SK-N-SH (cell line): ENCODE results near the gene TBC1D1. TPM values are rescaled to one million over a fixed set of nuclear protein-coding genes. Genes with fewer than 3 reads are reported as not detected.
A peak's percentile ranks its signal among the peaks of the same experiment; 100 is the strongest.

ENCODE experiments used
- CTCF ChIA-PET: fragments of 300-600, 350-600 bp; formaldehyde crosslinking; extraction: SDS; loops from one replicate; lab custom pipeline; 2021; lab: Yijun Ruan, JAX
- POLR2A ChIA-PET: fragments of 350-600 bp; sonication (Branson Sonifier 250); formaldehyde crosslinking; extraction: SDS; loops from one replicate; lab custom pipeline; 2020; ENCODE audit warnings: antibody characterized with exemption, inconsistent platforms; lab: Yijun Ruan, JAX
- DNase-seq: peaks from one replicate; pipeline ENCODE4 v3.0.0; 2012
- H2AFZ ChIP-seq: fragments of 200-600 bp; sonication (generic); 2 replicates; pipeline ENCODE4 v1.8.1; 2016; ENCODE audit warnings: antibody characterized with exemption, mild to moderate bottlenecking, low read depth
- H3F3A ChIP-seq: fragments of 200-600 bp; sonication (generic); replicated peaks from 2 replicates; pipeline ENCODE3; 2016; ENCODE audit warnings: antibody characterized with exemption, mild to moderate bottlenecking; ENCODE audit not compliant: insufficient read depth
- H3K27ac ChIP-seq, 2 experiments: fragments of 200-500 bp in 1 of 2; fragments of 200-600 bp in 1 of 2; sonication (Bioruptor generic) in 1 of 2; sonication (generic), shearing (Covaris generic) in 1 of 2; 2 replicates each; pipeline versions ENCODE4 v1.5.1 to v1.6.1; 2014 to 2016; ENCODE audit warnings: low read depth in 2 of 2, inconsistent platforms in 1 of 2, low read length in 1 of 2, mild to moderate bottlenecking in 1 of 2, mixed read lengths in 1 of 2
- H3K27me3 ChIP-seq: fragments of 200-600 bp; sonication (generic), shearing (Covaris generic); 2 replicates; pipeline ENCODE4 v1.6.1; 2016; ENCODE audit warnings: mixed run types; ENCODE audit not compliant: insufficient read depth
- H3K36me3 ChIP-seq, 2 experiments: fragments of 200-500 bp in 1 of 2; fragments of 200-600 bp in 1 of 2; sonication (Bioruptor generic) in 1 of 2; sonication (generic) in 1 of 2; replicated peaks in 1 of 2; 2 replicates each; pipeline versions ENCODE3 to v1.5.1; 2014 to 2016; ENCODE audit warnings: low read length in 1 of 2, mild to moderate bottlenecking in 1 of 2; ENCODE audit not compliant: insufficient read depth in 2 of 2, control insufficient read depth in 1 of 2
- H3K4me1 ChIP-seq, 2 experiments: fragments of 200-500 bp in 1 of 2; fragments of 200-600 bp in 1 of 2; sonication (Bioruptor generic) in 1 of 2; sonication (generic), shearing (Covaris generic) in 1 of 2; 2 replicates each; pipeline versions ENCODE4 v1.5.1 to v1.6.1; 2014 to 2016; ENCODE audit warnings: low read depth in 1 of 2, low read length in 1 of 2, mixed run types in 1 of 2; ENCODE audit not compliant: insufficient read depth in 2 of 2, control insufficient read depth in 1 of 2
- H3K4me2 ChIP-seq: fragments of 200-600 bp; sonication (generic), shearing (Covaris generic); 2 replicates; pipeline ENCODE4 v1.6.1; 2017; ENCODE audit warnings: mixed run types
- H3K4me3 ChIP-seq, 2 experiments: fragments of 200-500 bp in 1 of 2; fragments of 200-600 bp in 1 of 2; sonication (Bioruptor generic) in 1 of 2; sonication (generic), shearing (Covaris generic) in 1 of 2; 2 replicates each; pipeline versions ENCODE4 v1.5.1 to v1.8.1; 2014 to 2016; ENCODE audit warnings: low read depth in 2 of 2, inconsistent platforms in 1 of 2, low read length in 1 of 2, mild to moderate bottlenecking in 1 of 2, mixed read lengths in 1 of 2, moderate library complexity in 1 of 2
- H3K79me2 ChIP-seq: fragments of 200-600 bp; sonication (generic); 2 replicates; pipeline ENCODE4 v1.8.1; 2017; ENCODE audit warnings: mild to moderate bottlenecking; ENCODE audit not compliant: insufficient read depth
- H3K9ac ChIP-seq: fragments of 200-600 bp; sonication (generic); 2 replicates; pipeline ENCODE4 v1.6.1; 2017; ENCODE audit warnings: mixed run types
- H3K9me2 ChIP-seq: fragments of 200-600 bp; sonication (generic); 2 replicates; pipeline ENCODE4 v1.6.1; 2017; ENCODE audit warnings: mixed run types
- H3K9me3 ChIP-seq: fragments of 200-600 bp; sonication (generic); 2 replicates; pipeline ENCODE4 v1.6.1; 2017; ENCODE audit warnings: mixed run types, mild to moderate bottlenecking, moderate library complexity
- H4K20me1 ChIP-seq: fragments of 200-600 bp; sonication (generic); 2 replicates; pipeline ENCODE4 v1.6.1; 2017; ENCODE audit warnings: mild to moderate bottlenecking, mixed run types; ENCODE audit not compliant: insufficient read depth
- EP300 ChIP-seq, 2 experiments: IDR thresholded peaks; 2 replicates each; pipeline versions ENCODE4 v1.4.0 to v1.6.1; 2012; ENCODE audit warnings: borderline replicate concordance in 1 of 2, low read depth in 1 of 2, low read length in 1 of 2
- FOSL2 ChIP-seq: IDR thresholded peaks from 2 replicates; pipeline ENCODE4 v1.4.0; 2012; ENCODE audit warnings: low read depth, mild to moderate bottlenecking, moderate library complexity, borderline replicate concordance
- FOXJ3 ChIP-seq: sonication (generic); formaldehyde crosslinking; IDR thresholded peaks from 2 replicates; pipeline ENCODE4 v1.5.1; 2020; ENCODE audit warnings: mild to moderate bottlenecking, missing genetic modification reagents
- FOXM1 ChIP-seq: IDR thresholded peaks from 2 replicates; pipeline ENCODE4 v1.4.0; 2012; ENCODE audit warnings: low read depth, mild to moderate bottlenecking
- JUND ChIP-seq: IDR thresholded peaks from 2 replicates; pipeline ENCODE4 v1.4.0; 2012
- MEF2A ChIP-seq: IDR thresholded peaks from 2 replicates; pipeline ENCODE4 v1.4.0; 2012; ENCODE audit warnings: low read depth, borderline replicate concordance
- NRF1 ChIP-seq: IDR thresholded peaks from 2 replicates; pipeline ENCODE4 v1.6.1; 2012; ENCODE audit warnings: low read depth, mild to moderate bottlenecking, low read length
- PBX3 ChIP-seq: IDR thresholded peaks from 2 replicates; pipeline ENCODE4; 2012
- POLR2AphosphoS5 ChIP-seq: IDR thresholded peaks from 2 replicates; pipeline ENCODE4 v1.6.1; 2012; ENCODE audit warnings: low read depth, low read length
- RFX5 ChIP-seq: IDR thresholded peaks from 2 replicates; pipeline ENCODE4 v1.6.1; 2012; ENCODE audit warnings: mild to moderate bottlenecking, improper control_type of control experiment, low read length
- SIN3A ChIP-seq: IDR thresholded peaks from 2 replicates; pipeline ENCODE4 v1.6.1; 2012; ENCODE audit warnings: low read depth, mild to moderate bottlenecking, low read length, moderate library complexity, borderline replicate concordance
- WGBS: methylation state at CpG from one replicate; pipeline ENCODE4 v1.1.6; 2017; ENCODE audit warnings: low lambda C conversion rate; 5-methylcytosine and 5-hydroxymethylcytosine counted together
- polyA plus RNA-seq, 3 experiments: library from polyadenylated mRNA; depleted of rRNA; stranded (reverse); fragments of >200 nt; gene quantifications; 2 replicates each; pipeline ENCODE4 v1.2.3, GENCODE V29; 2012
- TF ChIP-seq, protein P1 (sequence below): fragments of 200-600 bp; sonication (generic); IDR thresholded peaks from 2 replicates; pipeline ENCODE4 v1.6.1; 2017; ENCODE audit warnings: antibody characterized with exemption, mild to moderate bottlenecking, moderate library complexity

TBC1D1 gene
- polyA plus RNA-seq, 1 of the 3 experiments (the other 2 are of a cell fraction): 29.8 TPM

GRCh38 chr4:38146383-38146782, 255.5 kb downstream of the TBC1D1 start:
- H3K4me3 ChIP-seq: no peak overlapping the region
- no peak overlapping the region for H2AFZ ChIP-seq
- peaks cover 0 to 3% of the 10 kb centered on the region in 2 experiments for H3K36me3 ChIP-seq
- no peaks in the 10 kb centered on the region for H3K79me2 ChIP-seq
- no peaks in the 10 kb centered on the region for H3K27me3 ChIP-seq
- no peaks in the 10 kb centered on the region for H3K9me3 ChIP-seq
- peaks cover 11 to 14% of the 10 kb centered on the region in 2 experiments; a peak in 3 of 4 replicates for H3K4me1 ChIP-seq
- 88% methylated on average over 2 of the region's 2 CpGs for WGBS
- DNase-seq: no peak
- H3K9me2 ChIP-seq: no peaks in the 10 kb centered on the region
- no peak overlapping the region for H3K9ac ChIP-seq
- no peaks in the 10 kb centered on the region for H4K20me1 ChIP-seq
- H3F3A ChIP-seq: peaks cover 32% of the 10 kb centered on the region
- H3K4me2 ChIP-seq: no peak overlapping the region
- CTCF ChIA-PET: no interaction called here
- no peak overlapping the region for H3K27ac ChIP-seq
- TF ChIP-seq EP300 (IDR thresholded peaks at IDR 0.05; ENCODE audit: borderline replicate concordance in 1 of 2, low read depth in 1 of 2, low read length in 1 of 2): no peak
- TF ChIP-seq, protein P1, sequence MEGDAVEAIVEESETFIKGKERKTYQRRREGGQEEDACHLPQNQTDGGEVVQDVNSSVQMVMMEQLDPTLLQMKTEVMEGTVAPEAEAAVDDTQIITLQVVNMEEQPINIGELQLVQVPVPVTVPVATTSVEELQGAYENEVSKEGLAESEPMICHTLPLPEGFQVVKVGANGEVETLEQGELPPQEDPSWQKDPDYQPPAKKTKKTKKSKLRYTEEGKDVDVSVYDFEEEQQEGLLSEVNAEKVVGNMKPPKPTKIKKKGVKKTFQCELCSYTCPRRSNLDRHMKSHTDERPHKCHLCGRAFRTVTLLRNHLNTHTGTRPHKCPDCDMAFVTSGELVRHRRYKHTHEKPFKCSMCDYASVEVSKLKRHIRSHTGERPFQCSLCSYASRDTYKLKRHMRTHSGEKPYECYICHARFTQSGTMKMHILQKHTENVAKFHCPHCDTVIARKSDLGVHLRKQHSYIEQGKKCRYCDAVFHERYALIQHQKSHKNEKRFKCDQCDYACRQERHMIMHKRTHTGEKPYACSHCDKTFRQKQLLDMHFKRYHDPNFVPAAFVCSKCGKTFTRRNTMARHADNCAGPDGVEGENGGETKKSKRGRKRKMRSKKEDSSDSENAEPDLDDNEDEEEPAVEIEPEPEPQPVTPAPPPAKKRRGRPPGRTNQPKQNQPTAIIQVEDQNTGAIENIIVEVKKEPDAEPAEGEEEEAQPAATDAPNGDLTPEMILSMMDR: no peak
- TF ChIP-seq MEF2A: no peak
- TF ChIP-seq RFX5: no peak
- TF ChIP-seq FOXJ3 (CRISPR knock-in tag): no peak
- no peak for TF ChIP-seq POLR2AphosphoS5
- TF ChIP-seq PBX3: no peak
- no peak for TF ChIP-seq FOSL2
- no peak for TF ChIP-seq SIN3A
- TF ChIP-seq NRF1: no peak
- TF ChIP-seq JUND: no peak
- POLR2A ChIA-PET: no interaction called here

DNA sequence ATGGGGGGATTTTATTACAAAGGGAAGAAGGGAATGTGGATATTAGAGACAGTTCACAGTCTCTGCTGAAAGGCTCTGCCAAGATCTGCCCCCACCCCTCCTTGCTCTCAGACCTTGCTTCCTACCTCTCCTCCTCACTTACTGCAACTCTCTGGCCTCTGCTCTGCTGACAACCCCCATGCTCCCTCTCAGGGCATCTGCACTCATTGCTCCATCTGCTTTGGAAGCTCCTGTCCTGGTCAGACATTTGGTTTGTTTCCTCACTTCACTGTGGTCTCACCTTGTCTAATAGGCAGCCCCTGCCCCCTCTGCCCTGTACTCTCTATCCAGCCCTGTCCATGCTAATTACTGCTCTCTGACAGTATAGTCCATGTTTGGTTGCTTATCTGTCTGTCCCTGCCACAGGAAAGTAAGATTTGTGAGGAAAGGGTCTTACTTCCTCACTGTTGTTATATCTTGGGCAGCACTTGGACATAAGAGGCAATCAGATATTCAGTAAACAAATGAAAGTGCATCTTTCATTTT, 258.6 kb downstream of the TBC1D1 start:
- no peaks in the 10 kb centered on the region for H3K79me2 ChIP-seq
- POLR2A ChIA-PET: no interaction called here
- H3K36me3 ChIP-seq: no peaks in the 10 kb centered on the region
- peak overlapping the region; percentile 29 to 91; a peak in 3 of 4 replicates for H3K27ac ChIP-seq
- H3F3A ChIP-seq: peaks cover 31% of the 10 kb centered on the region
- no peaks in the 10 kb centered on the region for H3K27me3 ChIP-seq
- no peak overlapping the region for H3K4me3 ChIP-seq
- TF ChIP-seq FOXM1 (no peak), PBX3 (peak; percentile 56)
- TF ChIP-seq, all 33 proteins: peak for 1
- Histone ChIP-seq H3K4me1 (peaks cover 11 to 14% of the 10 kb centered on the region in 2 experiments; a peak in 3 of 4 replicates), H3K4me2 (peak overlapping the region; percentile 46; the same call in 1 of the 2 replicates), H3K9ac (peak overlapping the region; percentile 42; the same call in 1 of the 2 replicates), H4K20me1 (no peaks in the 10 kb centered on the region), H2AFZ (no peak overlapping the region; the same call in 1 of the 2 replicates), H3K9me3 (no peaks in the 10 kb centered on the region), H3K9me2 (no peaks in the 10 kb centered on the region)
- no peak for DNase-seq
- CTCF ChIA-PET: interaction anchor here (1.6 kb wide), 1 partner anchor 30 kb away, joined by 5 read pairs; no protein-coding TSS in a partner anchor
